Activated CD4-positive, alpha-beta T cell treated with anti-CD3 and anti-CD28 coated beads for 36 hours (primary cell): ENCODE results near the gene DOCK6. TPM values are rescaled to one million over a fixed set of nuclear protein-coding genes. Genes with fewer than 3 reads are reported as not detected.

Experiments used
- ATAC-seq: fragments of 200-7000 bp; cut with Tn5 transposase; one replicate; pipeline ENCODE4 v1.10.0; 2021; ENCODE audit warnings: mild to moderate bottlenecking, moderate library complexity
- CTCF ChIA-PET: fragments of 350-600 bp; sonication (Branson Sonifier 250); formaldehyde crosslinking; loops from one replicate; lab custom pipeline; 2021; ENCODE audit warnings: antibody characterized with exemption; lab: Charles Lee
- POLR2A ChIA-PET: fragments of 350-600 bp; sonication (Branson Sonifier 250); formaldehyde crosslinking; loops from one replicate; lab custom pipeline; 2021; ENCODE audit warnings: antibody characterized with exemption, inconsistent platforms; lab: Charles Lee
- DNase-seq: peaks from one replicate; pipeline ENCODE4 v3.0.0-alpha.2; 2020
- H3K27ac Mint-ChIP-seq: one replicate; pipeline ENCODE4 v1.8.0; 2021; ENCODE audit warnings: mixed read lengths
- H3K27me3 Mint-ChIP-seq: one replicate; pipeline ENCODE4 v1.8.0; 2021; ENCODE audit warnings: mixed read lengths
- H3K36me3 Mint-ChIP-seq: one replicate; pipeline ENCODE4 v1.8.0; 2021; ENCODE audit warnings: low read depth, mixed read lengths
- H3K4me1 Mint-ChIP-seq: one replicate; pipeline ENCODE4 v1.8.0; 2021; ENCODE audit warnings: mixed read lengths
- H3K4me3 Mint-ChIP-seq: one replicate; pipeline ENCODE4 v1.8.0; 2021; ENCODE audit warnings: mild to moderate bottlenecking, moderate library complexity, mixed read lengths
- H3K9me3 Mint-ChIP-seq: one replicate; pipeline ENCODE4 v1.8.0; 2021; ENCODE audit warnings: low read depth, mixed read lengths
- intact Hi-C, 2 experiments: fragments of 100-400 bp; cut with DNase I in 1 of 2; cut with micrococcal nuclease in 1 of 2; formaldehyde crosslinking; loops; one replicate each; pipeline versions ENCODE4 v1.14.2 to v1.15.1; 2022 to 2024; cut with DNase I, micrococcal nuclease
- total RNA-seq, 2 experiments: library from RNA; stranded (reverse); gene quantifications; one replicate each; pipeline ENCODE4 v1.2.3, GENCODE V29; 2021

Gene DOCK6
- total RNA-seq = 1 to 10 TPM; 2.8 to 4.6 TPM

- Mint-ChIP-seq H3K27ac (no peak within 1 kb of the TSS), H3K9me3 (no peaks in the 10 kb centered on the region), H3K4me1 (peaks cover 3% of the 10 kb centered on the region), H3K4me3 (peak within 1 kb of the TSS; percentile 64), H3K36me3 (no peaks in the 10 kb centered on the region), H3K27me3 (peaks cover 44% of the 10 kb centered on the region)
- ChIA-PET POLR2A (no interaction called here), CTCF (no interaction called here)
- DNase-seq (peak; percentile 60), ATAC-seq (peak; percentile 66)
- intact Hi-C loops = no loop called here
Observed at GRCh38 chr19:11261971-11262839, at the start of gene DOCK6. DOCK6 (minus strand) TSS chr19:11262524; CDS start chr19:11262440, 84 bp downstream.

DNA sequence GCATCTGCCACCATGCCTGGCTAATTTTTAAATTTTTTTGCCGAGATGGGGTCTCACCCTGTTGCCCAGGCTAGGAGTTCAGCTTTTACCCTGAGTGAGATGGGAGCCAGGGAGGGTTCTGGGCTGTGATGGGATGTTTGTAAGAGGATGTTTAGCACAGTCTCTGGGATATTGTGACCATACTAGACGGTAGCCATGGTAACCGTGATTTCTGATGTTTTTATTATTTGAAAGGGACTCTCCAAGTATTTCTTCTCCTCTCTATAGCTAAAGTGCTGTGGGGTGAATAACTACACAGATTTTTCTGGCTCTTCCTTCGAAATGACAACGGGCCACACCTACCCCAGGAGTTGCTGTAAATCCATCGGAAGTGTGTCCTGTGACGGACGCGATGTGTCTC lies 44.0 kb upstream of the DOCK6 start:
- CTCF ChIA-PET = interaction anchor here (1.5 kb wide), 1 partner anchor 12 kb away, joined by 3 read pairs; no protein-coding TSS in a partner anchor
- ATAC-seq (no peak), DNase-seq (no peak)
- Mint-ChIP-seq H3K4me1 (no peaks in the 10 kb centered on the region), H3K36me3 (no peaks in the 10 kb centered on the region), H3K4me3 (no peak overlapping the region), H3K27me3 (no peaks in the 10 kb centered on the region), H3K27ac (no peak overlapping the region), H3K9me3 (no peaks in the 10 kb centered on the region)
- POLR2A ChIA-PET = no interaction called here
- intact Hi-C loops = no loop called here

- H3K27ac Mint-ChIP-seq = no peak overlapping the region
- ATAC-seq (no peak), DNase-seq (no peak)
- no peak overlapping the region for H3K4me3 Mint-ChIP-seq
- no peaks in the 10 kb centered on the region for H3K9me3 Mint-ChIP-seq
- H3K27me3 Mint-ChIP-seq = no peaks in the 10 kb centered on the region
- CTCF ChIA-PET = interaction anchor here (0.7 kb wide), 1 partner anchor 87 kb away, joined by 3 read pairs; no protein-coding TSS in a partner anchor
- intact Hi-C loops = no loop called here
- POLR2A ChIA-PET = no interaction called here
- H3K36me3 Mint-ChIP-seq = no peaks in the 10 kb centered on the region
- H3K4me1 Mint-ChIP-seq = no peaks in the 10 kb centered on the region
Observed at GRCh38 chr19:11304936-11305335, 42.6 kb upstream of the DOCK6 start.

- no peaks in the 10 kb centered on the region for H3K4me1 Mint-ChIP-seq
- no peaks in the 10 kb centered on the region for H3K36me3 Mint-ChIP-seq
- no peaks in the 10 kb centered on the region for H3K9me3 Mint-ChIP-seq
- DNase-seq (no peak), ATAC-seq (no peak)
- ChIA-PET POLR2A (no interaction called here), CTCF (no interaction called here)
- intact Hi-C loops = no loop called here
- H3K27ac Mint-ChIP-seq = no peak overlapping the region
- H3K4me3 Mint-ChIP-seq = no peak overlapping the region
- H3K27me3 Mint-ChIP-seq = peaks cover 4% of the 10 kb centered on the region
Observed at GRCh38 chr19:11300811-11301120, 38.4 kb upstream of the DOCK6 start.

- CTCF ChIA-PET = interaction anchor here (0.9 to 1.4 kb wide), 2 partner anchors 57 to 182 kb away, joined by 3 read pairs; no protein-coding TSS in a partner anchor
- POLR2A ChIA-PET = no interaction called here
- no peaks in the 10 kb centered on the region for H3K36me3 Mint-ChIP-seq
- no peak overlapping the region for H3K4me3 Mint-ChIP-seq
- no peak overlapping the region for H3K27ac Mint-ChIP-seq
- H3K27me3 Mint-ChIP-seq = peaks cover 4% of the 10 kb centered on the region
- no peaks in the 10 kb centered on the region for H3K9me3 Mint-ChIP-seq
- no peaks in the 10 kb centered on the region for H3K4me1 Mint-ChIP-seq
- intact Hi-C loops = no loop called here
- no peak for ATAC-seq
- DNase-seq = no peak
Observed at GRCh38 chr19:11299946-11300810, 37.9 kb upstream of the DOCK6 start.

DNA sequence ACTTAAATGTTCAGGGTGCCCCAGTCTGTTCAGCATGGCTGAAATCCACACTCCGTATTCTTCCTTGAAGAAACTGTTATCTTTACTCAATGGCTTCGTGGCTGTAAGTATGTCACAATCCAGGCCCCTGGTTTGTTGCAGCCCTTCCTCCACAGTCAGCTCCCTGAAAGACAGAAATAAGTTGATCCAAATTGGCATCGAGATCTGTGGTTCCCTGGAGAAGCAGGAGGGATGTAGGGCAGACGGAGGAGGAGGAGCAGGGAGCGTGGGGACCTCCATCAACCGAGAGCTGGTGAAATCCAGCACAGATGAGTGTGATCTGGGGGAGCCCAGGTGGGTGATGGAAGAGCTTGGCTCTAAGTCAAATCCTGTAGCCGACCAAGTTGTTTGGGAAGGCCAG lies 33.9 kb upstream of the DOCK6 start:
- ChIA-PET POLR2A (no interaction called here), CTCF (interaction anchor here (0.7 to 0.9 kb wide), 3 partner anchors 12 to 100 kb away, joined by 3 read pairs; no protein-coding TSS in a partner anchor)
- Mint-ChIP-seq H3K4me3 (no peak overlapping the region), H3K27me3 (peaks cover 17% of the 10 kb centered on the region), H3K27ac (no peak overlapping the region), H3K9me3 (no peaks in the 10 kb centered on the region), H3K36me3 (no peaks in the 10 kb centered on the region), H3K4me1 (peaks cover 2% of the 10 kb centered on the region)
- ATAC-seq (no peak), DNase-seq (no peak)
- intact Hi-C loops = no loop called here

DNA sequence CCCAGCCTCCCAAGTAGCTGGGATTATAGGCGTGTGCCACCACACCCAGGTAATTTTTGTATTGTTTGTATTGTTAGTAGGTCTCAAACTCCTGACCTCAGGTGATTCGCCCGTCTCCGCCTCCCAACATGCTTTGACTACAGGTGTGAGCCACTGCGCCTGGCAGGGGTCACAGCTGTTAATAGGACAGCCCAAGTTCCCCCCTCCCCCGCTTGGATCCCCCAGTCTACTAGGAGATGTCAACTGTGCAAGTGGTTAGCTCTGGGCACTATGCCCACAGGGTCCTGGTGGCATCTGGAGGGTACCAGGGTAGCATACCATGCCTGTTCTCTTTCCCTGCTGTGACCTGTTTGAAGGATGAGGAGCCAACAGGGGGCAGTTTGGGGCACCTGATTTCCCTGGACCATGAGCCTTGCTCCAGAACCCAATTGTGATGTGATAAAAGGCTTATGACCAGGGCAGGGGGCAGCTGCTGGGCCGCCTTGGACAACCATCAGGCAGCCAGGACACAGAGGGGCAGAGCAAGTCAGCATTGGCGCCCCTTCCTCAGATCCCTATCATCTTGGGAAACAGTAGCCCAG lies 33.4 kb upstream of the DOCK6 start, which contains the start of gene TSPAN16:
Gene TSPAN16, plus strand, starts transcription at position 496 of the 581 bp plus-strand sequence. CDS start 138 bp downstream, outside the sequence.
- H3K9me3 Mint-ChIP-seq = no peaks in the 10 kb centered on the region
- no peaks in the 10 kb centered on the region for H3K36me3 Mint-ChIP-seq
- ChIA-PET POLR2A (no interaction called here), CTCF (interaction anchor here (0.6 to 0.7 kb wide), 4 partner anchors 13 to 122 kb away, joined by 3 to 4 read pairs (median 3); no protein-coding TSS in a partner anchor)
- H3K4me1 Mint-ChIP-seq = peaks cover 2% of the 10 kb centered on the region
- no peak for DNase-seq
- H3K27ac Mint-ChIP-seq = no peak within 1 kb of the TSS
- peaks cover 20% of the 10 kb centered on the region for H3K27me3 Mint-ChIP-seq
- no peak for ATAC-seq
- intact Hi-C loops = no loop called here
- no peak within 1 kb of the TSS for H3K4me3 Mint-ChIP-seq

- ChIA-PET POLR2A (no interaction called here), CTCF (interaction anchor here (0.6 kb wide), 2 partner anchors 63 to 123 kb away, joined by 3 to 4 read pairs; no protein-coding TSS in a partner anchor)
- DNase-seq (no peak), ATAC-seq (no peak)
- no peaks in the 10 kb centered on the region for H3K36me3 Mint-ChIP-seq
- no peaks in the 10 kb centered on the region for H3K9me3 Mint-ChIP-seq
- peaks cover 22% of the 10 kb centered on the region for H3K27me3 Mint-ChIP-seq
- no peak overlapping the region for H3K27ac Mint-ChIP-seq
- peaks cover 2% of the 10 kb centered on the region for H3K4me1 Mint-ChIP-seq
- intact Hi-C loops = no loop called here
- no peak overlapping the region for H3K4me3 Mint-ChIP-seq
Observed at GRCh38 chr19:11295180-11295579, 32.9 kb upstream of the DOCK6 start.

- DNase-seq (peak; percentile 89), ATAC-seq (peak; percentile 99)
- Mint-ChIP-seq H3K4me3 (peak overlapping the region; percentile 38), H3K27me3 (peaks cover 27% of the 10 kb centered on the region), H3K4me1 (peaks cover 2% of the 10 kb centered on the region), H3K36me3 (no peaks in the 10 kb centered on the region), H3K27ac (no peak overlapping the region), H3K9me3 (no peaks in the 10 kb centered on the region)
- CTCF ChIA-PET = interaction anchor here (0.6 to 1.2 kb wide), 8 partner anchors 13 to 189 kb away, joined by 3 to 4 read pairs (median 3); no protein-coding TSS in a partner anchor
- intact Hi-C loops = loop anchor here (1.0 to 5.0 kb wide), 5 partner anchors 53 to 294 kb away; partner anchors contain the start of genes CCDC159 (in 1 of the 2), ELAVL3 (in 1 of the 2) and TMEM205 (in 1 of the 2)
- POLR2A ChIA-PET = no interaction called here
Observed at GRCh38 chr19:11293433-11294389, 31.4 kb upstream of the DOCK6 start.

DNA sequence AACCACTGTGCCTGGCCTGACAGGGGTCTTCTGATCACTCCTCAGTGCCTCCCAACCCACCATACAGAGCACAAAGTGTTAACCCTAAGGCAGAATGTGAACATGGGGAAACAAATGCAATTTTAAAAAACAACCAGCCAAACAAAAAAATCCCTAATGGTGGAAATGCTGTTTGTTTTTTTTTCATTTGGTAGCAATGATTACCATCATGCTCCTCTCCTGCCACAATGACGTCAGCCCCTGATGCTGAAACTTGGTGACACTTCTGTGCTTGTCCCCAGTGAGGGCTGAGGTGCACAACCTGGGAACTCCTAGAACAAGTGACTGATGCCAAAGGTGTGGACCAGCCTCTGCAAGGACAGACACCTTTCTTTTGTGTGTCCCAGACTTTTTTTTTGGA lies 29.7 kb upstream of the DOCK6 start:
- Mint-ChIP-seq H3K36me3 (no peaks in the 10 kb centered on the region), H3K27ac (no peak overlapping the region), H3K9me3 (no peaks in the 10 kb centered on the region), H3K27me3 (peaks cover 28% of the 10 kb centered on the region), H3K4me1 (peaks cover 4% of the 10 kb centered on the region), H3K4me3 (no peak overlapping the region)
- ChIA-PET CTCF (interaction anchor here (1.0 kb wide), 1 partner anchor 49 kb away, joined by 3 read pairs; no protein-coding TSS in a partner anchor), POLR2A (no interaction called here)
- DNase-seq (peak; percentile 9), ATAC-seq (no peak)
- intact Hi-C loops = loop anchor here (2.0 to 5.0 kb wide), 2 partner anchors 55 to 190 kb away; partner anchors contain the start of genes CCDC159 (in 1 of the 2), ELAVL3 (in 1 of the 2) and TMEM205 (in 1 of the 2)
